WERI-Rb-1 (cell line): ENCODE measurements around the gene UBE2D3.

Experiments
- DNase-seq: peaks from one replicate; pipeline ENCODE4 v3.0.0-alpha.2; 2020
- H3K27ac ChIP-seq: fragments of 250-450 bp; sonication (Bioruptor Pico); 2 replicates; pipeline ENCODE4 v1.5.1; 2020; ENCODE audit warnings: mild to moderate bottlenecking, moderate library complexity
- H3K27me3 ChIP-seq: fragments of 250-450 bp; sonication (Bioruptor Pico); 2 replicates; pipeline ENCODE4 v1.5.1; 2021; ENCODE audit warnings: mild to moderate bottlenecking, low read depth, moderate library complexity; ENCODE audit not compliant: insufficient read depth, severe bottlenecking
- H3K36me3 ChIP-seq: fragments of 250-450 bp; sonication (Bioruptor Pico); 2 replicates; pipeline ENCODE4 v1.5.1; 2020; ENCODE audit warnings: mild to moderate bottlenecking, moderate library complexity
- H3K4me3 ChIP-seq: 2 replicates; pipeline ENCODE4 v1.5.1; 2011; ENCODE audit warnings: low read depth, mild to moderate bottlenecking, control low read depth, low read length
- H3K9me3 ChIP-seq: fragments of 250-450 bp; sonication (Bioruptor Pico); 2 replicates; pipeline ENCODE4 v1.5.1; 2021; ENCODE audit warnings: mild to moderate bottlenecking, moderate library complexity; ENCODE audit not compliant: severe bottlenecking
- CTCF ChIP-seq: IDR thresholded peaks from 2 replicates; pipeline ENCODE4 v1.5.1; 2011; ENCODE audit warnings: low read depth, mild to moderate bottlenecking, control low read depth, inconsistent platforms, low read length

Gene UBE2D3

DNA sequence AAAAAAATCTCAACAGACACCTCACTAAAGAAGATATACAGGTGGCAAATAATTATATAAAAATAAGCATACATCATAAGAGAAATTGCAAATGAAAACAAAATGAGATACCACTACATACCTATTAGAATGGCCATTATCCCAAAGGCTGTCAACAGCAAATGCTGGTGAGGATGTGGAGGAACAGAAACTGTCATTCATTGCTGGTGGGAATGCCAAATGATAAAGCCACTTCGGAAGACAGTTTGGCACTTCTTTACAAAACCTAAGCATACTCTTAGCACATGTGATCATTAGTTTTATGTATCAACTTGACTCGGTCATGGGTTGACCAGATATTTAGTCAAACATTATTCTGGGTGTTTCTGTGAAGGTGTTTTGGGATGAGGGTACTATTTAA lies 53.1 kb downstream of the UBE2D3 start:
- H3K27me3 ChIP-seq: no peaks in the 10 kb centered on the region
- no peaks in the 10 kb centered on the region for H3K36me3 ChIP-seq
- no peaks in the 10 kb centered on the region for H3K9me3 ChIP-seq
- no peak for TF ChIP-seq CTCF
- DNase-seq: no peak
- H3K27ac ChIP-seq: no peak overlapping the region
- no peak overlapping the region for H3K4me3 ChIP-seq

GRCh38 chr4:102772738-102773340 lies 54.5 kb downstream of the UBE2D3 start:
- no peak for DNase-seq
- Histone ChIP-seq H3K4me3 (no peak overlapping the region), H3K27ac (no peak overlapping the region), H3K9me3 (no peaks in the 10 kb centered on the region), H3K36me3 (no peaks in the 10 kb centered on the region), H3K27me3 (no peaks in the 10 kb centered on the region)
- no peak for TF ChIP-seq CTCF

GRCh38 chr4:102764901-102765300 lies 62.5 kb downstream of the UBE2D3 start:
- no peak for TF ChIP-seq CTCF
- Histone ChIP-seq H3K9me3 (no peaks in the 10 kb centered on the region), H3K27me3 (no peaks in the 10 kb centered on the region), H3K27ac (no peak overlapping the region), H3K4me3 (no peak overlapping the region), H3K36me3 (no peaks in the 10 kb centered on the region)
- DNase-seq: no peak

DNA sequence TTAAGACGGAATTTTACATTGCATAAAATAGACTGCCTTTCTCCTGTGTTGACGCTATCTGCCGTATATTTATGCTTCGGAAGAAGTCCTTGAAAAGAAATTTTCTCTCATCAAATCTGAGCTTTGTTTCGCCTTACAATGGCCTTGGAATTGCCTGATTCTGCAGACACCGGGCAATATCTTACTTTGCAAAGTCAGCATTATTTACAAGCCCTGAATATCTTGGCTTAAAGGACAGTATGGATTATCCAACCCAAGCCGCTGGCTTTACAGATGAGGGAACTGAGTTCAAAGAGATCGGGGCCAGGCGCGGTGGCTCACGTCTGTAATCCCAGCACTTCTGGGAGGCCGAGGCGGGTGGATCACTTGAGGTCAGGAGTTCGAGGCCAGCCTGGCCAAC lies 65.4 kb downstream of the UBE2D3 start:
- Histone ChIP-seq H3K27me3 (no peaks in the 10 kb centered on the region), H3K27ac (peak overlapping the region; percentile 65), H3K36me3 (no peaks in the 10 kb centered on the region), H3K9me3 (no peaks in the 10 kb centered on the region), H3K4me3 (peak overlapping the region; percentile 67)
- no peak for TF ChIP-seq CTCF
- peak; percentile 79 for DNase-seq

DNA sequence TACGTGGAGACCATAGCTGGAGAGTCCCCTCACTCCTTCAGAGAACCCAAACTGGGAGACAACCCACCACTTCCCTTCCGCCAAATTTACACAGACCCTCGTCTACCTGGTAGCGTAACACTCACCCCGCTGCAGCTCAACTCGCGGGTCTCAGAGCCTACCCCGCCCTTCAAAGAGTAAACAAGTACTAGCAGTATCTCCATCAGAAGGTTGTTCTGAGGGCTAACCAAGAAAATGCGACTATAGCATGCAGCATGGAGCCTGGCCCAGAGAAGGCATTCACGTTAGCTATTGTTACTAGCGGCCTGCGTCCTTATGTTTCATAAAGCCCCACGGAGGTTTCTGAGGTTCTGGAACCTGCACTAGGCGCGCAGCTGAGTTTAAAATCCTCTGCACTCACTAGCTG lies 66.1 kb downstream of the UBE2D3 start:
- peak overlapping the region; percentile 67 for H3K4me3 ChIP-seq
- H3K27me3 ChIP-seq: no peaks in the 10 kb centered on the region
- H3K36me3 ChIP-seq: no peaks in the 10 kb centered on the region
- H3K9me3 ChIP-seq: no peaks in the 10 kb centered on the region
- peak overlapping the region; percentile 65 for H3K27ac ChIP-seq
- no peak for TF ChIP-seq CTCF
- peak; percentile 64 for DNase-seq
